ENCODE results near the gene VAPA. TPM values are rescaled to one million over a fixed set of nuclear protein-coding genes. Genes with fewer than 3 reads are reported as not detected.

VAPA gene
- total and polyA plus RNA-seq, 2 donors (not counting 1 experiment from before 2014, with no cell fraction given) = 47.7 to 109 TPM

DNA sequence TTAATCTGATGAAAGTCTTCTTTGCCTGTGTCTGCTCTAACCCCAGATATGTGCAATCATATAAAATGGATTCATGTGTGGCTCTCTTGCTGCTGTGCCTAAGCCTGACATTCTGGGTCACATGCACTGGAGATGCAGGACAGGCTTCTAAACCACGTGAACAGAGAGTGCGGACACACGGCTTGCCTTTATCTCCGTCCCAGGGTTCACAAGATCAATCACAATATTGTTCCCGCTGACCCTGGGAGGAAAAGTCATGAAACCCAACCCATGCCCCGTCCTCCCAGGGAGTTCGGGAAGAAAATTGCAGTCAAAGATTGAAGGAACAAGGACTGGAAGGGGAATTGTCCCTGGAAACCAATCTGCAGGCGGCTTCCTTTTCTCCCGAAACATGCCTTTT is 74.8 kb downstream of the VAPA start:
- no peak overlapping the region for H2AFZ ChIP-seq (ENCODE audit: insufficient read depth, low read depth, low read length, poor library complexity, severe bottlenecking)
- CTCF ChIA-PET = no interaction called here
- no peak overlapping the region for H3K4me3 ChIP-seq (ENCODE audit: control extremely low read depth in 1 of 5, extremely low read depth in 1 of 5, insufficient read depth in 1 of 5, low read depth in 2 of 5, low read length in 4 of 5)
- WGBS (ENCODE audit: insufficient coverage) = 74% methylated on average over 6 of the region's 9 CpGs
- Mint-ChIP-seq H3K27ac (no peak overlapping the region), H3K4me3 (no peak overlapping the region), H3K27me3 (peaks cover 27% of the 10 kb centered on the region), H3K9me3 (ENCODE audit: insufficient read depth) (no peaks in the 10 kb centered on the region), H3K4me1 (no peaks in the 10 kb centered on the region)
- H3K27me3 ChIP-seq (replicated peaks in 1 of 4; ENCODE audit: control extremely low read depth in 1 of 4, control insufficient read depth in 3 of 4, insufficient read depth in 4 of 4, low read length in 3 of 4) = peaks cover 0 to 6% (median 0%) of the 10 kb centered on the region in 4 experiments
- ATAC-seq (ENCODE audit: low read depth) = no peak
- no peak for DNase-seq
- no peak overlapping the region for H3K9ac ChIP-seq (ENCODE audit: low read length)
- H3K9me3 ChIP-seq (ENCODE audit: control extremely low read depth in 1 of 3, control insufficient read depth in 2 of 3, insufficient read depth in 1 of 3, low read length in 2 of 3) = no peaks in the 10 kb centered on the region
- H3K27ac ChIP-seq (ENCODE audit: low read length in 2 of 2) = no peak overlapping the region
- no peaks in the 10 kb centered on the region for H3K36me3 ChIP-seq (replicated peaks in 1 of 2; ENCODE audit: control extremely low read depth in 1 of 2, control insufficient read depth in 1 of 2, extremely low read depth in 1 of 2, insufficient read depth in 2 of 2, low read length in 1 of 2)
- no peak overlapping the region for H3K4me2 ChIP-seq (replicated peaks; ENCODE audit: low read depth, low read length, poor library complexity, severe bottlenecking)
- no peaks in the 10 kb centered on the region for H3K4me1 ChIP-seq (ENCODE audit: control insufficient read depth in 2 of 2, insufficient read depth in 2 of 2, low read length in 2 of 2)
- TF ChIP-seq EZH2 (IDR thresholded peaks at IDR 0.05; ENCODE audit: borderline replicate concordance, insufficient read depth, low read depth, low read length, poor library complexity, severe bottlenecking) (no peak), CTCF (IDR thresholded peaks at IDR 0.05) (no peak)
- POLR2A ChIA-PET = no interaction called here
- intact Hi-C loops (cut with micrococcal nuclease) = no loop called here
- no peaks in the 10 kb centered on the region for H4K20me1 ChIP-seq (ENCODE audit: control insufficient read depth, insufficient read depth, low read length, poor library complexity, severe bottlenecking)
- no peaks in the 10 kb centered on the region for H3K79me2 ChIP-seq (ENCODE audit: control insufficient read depth, insufficient read depth, low read length)

GRCh38 chr18:9989481-9989880 is 75.7 kb downstream of the VAPA start:
- Histone ChIP-seq H3K4me3 (ENCODE audit: control extremely low read depth in 1 of 5, extremely low read depth in 1 of 5, insufficient read depth in 1 of 5, low read depth in 2 of 5, low read length in 4 of 5) (no peak overlapping the region), H4K20me1 (ENCODE audit: control insufficient read depth, insufficient read depth, low read length, poor library complexity, severe bottlenecking) (no peaks in the 10 kb centered on the region), H2AFZ (ENCODE audit: insufficient read depth, low read depth, low read length, poor library complexity, severe bottlenecking) (no peak overlapping the region), H3K79me2 (ENCODE audit: control insufficient read depth, insufficient read depth, low read length) (no peaks in the 10 kb centered on the region), H3K27ac (ENCODE audit: low read length in 2 of 2) (no peak overlapping the region), H3K9me3 (ENCODE audit: control extremely low read depth in 1 of 3, control insufficient read depth in 2 of 3, insufficient read depth in 1 of 3, low read length in 2 of 3) (no peaks in the 10 kb centered on the region), H3K36me3 (replicated peaks in 1 of 2; ENCODE audit: control extremely low read depth in 1 of 2, control insufficient read depth in 1 of 2, extremely low read depth in 1 of 2, insufficient read depth in 2 of 2, low read length in 1 of 2) (no peaks in the 10 kb centered on the region), H3K4me1 (ENCODE audit: control insufficient read depth in 2 of 2, insufficient read depth in 2 of 2, low read length in 2 of 2) (no peaks in the 10 kb centered on the region), H3K27me3 (replicated peaks in 1 of 4; ENCODE audit: control extremely low read depth in 1 of 4, control insufficient read depth in 3 of 4, insufficient read depth in 4 of 4, low read length in 3 of 4) (peaks cover 0 to 6% (median 0%) of the 10 kb centered on the region in 4 experiments), H3K4me2 (replicated peaks; ENCODE audit: low read depth, low read length, poor library complexity, severe bottlenecking) (no peak overlapping the region), H3K9ac (ENCODE audit: low read length) (no peak overlapping the region)
- ATAC-seq (ENCODE audit: low read depth) (no peak), DNase-seq (no peak)
- H3K27ac Mint-ChIP-seq = no peak overlapping the region
- ChIA-PET CTCF (no interaction called here), POLR2A (no interaction called here)
- H3K4me3 Mint-ChIP-seq = no peak overlapping the region
- 0% methylated on average over 4 of the region's 5 CpGs for WGBS (ENCODE audit: insufficient coverage)
- no peaks in the 10 kb centered on the region for H3K9me3 Mint-ChIP-seq (ENCODE audit: insufficient read depth)
- H3K4me1 Mint-ChIP-seq = no peaks in the 10 kb centered on the region
- no peak for TF ChIP-seq CTCF (IDR thresholded peaks at IDR 0.05)
- no peak for TF ChIP-seq EZH2 (IDR thresholded peaks at IDR 0.05; ENCODE audit: borderline replicate concordance, insufficient read depth, low read depth, low read length, poor library complexity, severe bottlenecking)
- H3K27me3 Mint-ChIP-seq = peaks cover 32% of the 10 kb centered on the region
- intact Hi-C loops (cut with micrococcal nuclease) = no loop called here

Measured in B cell (primary cell).